Fibroblast of pulmonary artery (primary cell): ENCODE data around the gene ARID4B.
A peak's percentile ranks its signal among the peaks of the same experiment; 100 is the strongest.
"Not testable (repeated sequence)": the region's sequence is repeated elsewhere in the genome, so short reads cannot be mapped to it uniquely, and the experiment has no call there.

Experiments
- DNase-seq: peaks from one replicate; pipeline ENCODE4 v3.0.0-alpha.2; 2010; ENCODE audit warnings: low read depth
- H3K4me3 ChIP-seq: replicated peaks from 2 replicates; pipeline ENCODE4 v1.5.1; 2011; ENCODE audit warnings: low read depth, mild to moderate bottlenecking, control low read depth, low read length, moderate library complexity
- TF ChIP-seq, protein P1 (sequence below): IDR thresholded peaks from 2 replicates; pipeline ENCODE4 v1.5.1; 2011; ENCODE audit warnings: mild to moderate bottlenecking, control low read depth, low read length, inconsistent platforms; ENCODE audit errors: missing control alignments

Gene ARID4B

GRCh38 chr1:235259133-235259778, 68.7 kb downstream of the ARID4B start:
- no peak for DNase-seq
- TF ChIP-seq, protein P1, sequence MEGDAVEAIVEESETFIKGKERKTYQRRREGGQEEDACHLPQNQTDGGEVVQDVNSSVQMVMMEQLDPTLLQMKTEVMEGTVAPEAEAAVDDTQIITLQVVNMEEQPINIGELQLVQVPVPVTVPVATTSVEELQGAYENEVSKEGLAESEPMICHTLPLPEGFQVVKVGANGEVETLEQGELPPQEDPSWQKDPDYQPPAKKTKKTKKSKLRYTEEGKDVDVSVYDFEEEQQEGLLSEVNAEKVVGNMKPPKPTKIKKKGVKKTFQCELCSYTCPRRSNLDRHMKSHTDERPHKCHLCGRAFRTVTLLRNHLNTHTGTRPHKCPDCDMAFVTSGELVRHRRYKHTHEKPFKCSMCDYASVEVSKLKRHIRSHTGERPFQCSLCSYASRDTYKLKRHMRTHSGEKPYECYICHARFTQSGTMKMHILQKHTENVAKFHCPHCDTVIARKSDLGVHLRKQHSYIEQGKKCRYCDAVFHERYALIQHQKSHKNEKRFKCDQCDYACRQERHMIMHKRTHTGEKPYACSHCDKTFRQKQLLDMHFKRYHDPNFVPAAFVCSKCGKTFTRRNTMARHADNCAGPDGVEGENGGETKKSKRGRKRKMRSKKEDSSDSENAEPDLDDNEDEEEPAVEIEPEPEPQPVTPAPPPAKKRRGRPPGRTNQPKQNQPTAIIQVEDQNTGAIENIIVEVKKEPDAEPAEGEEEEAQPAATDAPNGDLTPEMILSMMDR, result no peak
- H3K4me3 ChIP-seq, result no peak overlapping the region

- H3K4me3 ChIP-seq, DNase-seq: not testable (repeated sequence)
These were observed 69.9 kb downstream of the ARID4B start for GRCh38 chr1:235258068-235258467.

- H3K4me3 ChIP-seq, result no peak overlapping the region
- TF ChIP-seq, protein P1, result no peak
- no peak for DNase-seq
These were observed 73.3 kb downstream of the ARID4B start for GRCh38 chr1:235254721-235255120.

DNA sequence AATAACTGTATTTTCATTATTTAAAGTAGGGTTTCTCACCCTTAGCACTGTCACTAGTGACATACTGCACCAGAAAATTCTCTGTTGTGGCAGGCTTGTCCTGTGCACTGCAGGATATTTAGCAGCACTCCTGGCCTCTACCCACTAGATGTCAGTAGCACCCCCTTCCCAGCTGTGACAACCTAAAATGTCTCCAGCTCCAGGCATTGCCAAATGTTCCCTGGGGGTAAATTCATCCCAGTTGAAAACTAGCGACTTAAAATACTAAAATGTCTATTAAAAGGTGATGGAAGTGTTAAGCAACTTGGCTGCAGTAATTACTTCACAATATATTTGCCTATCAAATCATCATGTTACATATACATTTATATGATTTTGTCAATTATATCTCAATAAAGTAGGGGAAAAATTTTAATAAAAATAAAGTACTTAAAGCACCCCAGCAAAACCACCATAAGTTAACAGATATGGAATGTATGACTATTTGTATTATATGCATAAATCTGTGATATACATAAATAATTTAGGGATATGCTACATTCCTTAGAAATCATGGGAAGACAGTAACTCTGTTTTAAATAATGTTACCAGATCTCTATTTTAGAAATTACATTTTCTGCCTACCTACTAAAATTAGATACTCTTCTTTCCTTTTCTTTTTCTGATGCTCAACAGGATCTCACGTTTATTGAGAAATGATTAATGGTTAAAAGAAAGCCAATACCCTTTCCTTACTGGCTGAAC, 74.6 kb downstream of the ARID4B start:
- no peak overlapping the region for H3K4me3 ChIP-seq
- DNase-seq, result peak; percentile 83
- TF ChIP-seq, protein P1, result peak; percentile 93

GRCh38 chr1:235250430-235250829, 77.5 kb downstream of the ARID4B start:
- H3K4me3 ChIP-seq, result no peak overlapping the region
- DNase-seq, result no peak
- TF ChIP-seq, protein P1, result no peak

DNA sequence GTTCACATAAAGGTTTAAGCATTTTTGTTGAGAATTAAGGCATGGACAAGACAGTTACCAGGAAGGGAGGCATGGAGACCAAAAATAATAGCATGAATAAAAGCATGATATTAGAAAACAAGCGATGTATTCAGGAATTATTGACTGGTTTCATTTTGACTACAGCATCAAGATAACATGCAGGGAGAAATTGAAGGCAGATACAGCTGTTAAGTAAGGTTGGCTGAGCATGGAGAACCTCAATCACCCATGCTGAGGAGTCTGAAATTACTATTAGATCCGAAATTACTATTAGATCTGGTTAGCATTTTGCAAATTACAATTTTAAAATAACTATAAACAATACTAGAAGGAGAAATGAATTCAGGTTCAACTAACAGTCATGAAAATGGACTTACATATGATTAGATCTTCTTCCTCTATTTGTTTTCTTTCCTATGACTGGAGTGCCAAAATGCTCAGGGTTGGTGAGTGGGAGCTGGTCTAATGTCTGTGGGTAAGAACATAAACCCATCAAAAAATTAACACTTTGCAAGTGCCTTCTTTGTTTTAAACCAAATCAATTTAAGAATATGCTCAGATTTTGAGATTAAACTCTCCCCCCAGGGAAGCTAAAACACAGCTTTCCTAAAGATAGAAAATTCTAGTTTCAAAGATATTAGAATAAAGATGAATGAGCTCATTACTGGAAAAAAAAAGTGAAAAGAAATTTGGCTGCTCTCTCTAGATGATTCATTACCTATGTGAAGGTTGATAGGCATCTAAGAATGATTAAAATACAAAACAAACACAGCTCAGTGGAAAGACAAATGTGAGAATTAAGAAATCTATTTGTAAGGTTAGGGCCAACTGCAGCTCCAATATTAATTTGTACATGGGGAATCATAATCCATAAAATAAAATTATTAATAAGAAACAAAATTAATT, 81.7 kb downstream of the ARID4B start:
- H3K4me3 ChIP-seq, result no peak overlapping the region
- peak; percentile 13 for DNase-seq
- TF ChIP-seq, protein P1, result no peak
